PC-3 (cell line): ENCODE measurements around the gene TBC1D2B. TPM values are rescaled to one million over a fixed set of nuclear protein-coding genes. Genes with fewer than 3 reads are reported as not detected.
A peak's percentile ranks its signal among the peaks of the same experiment; 100 is the strongest.

Source experiments
- ATAC-seq: fragments of 200-7000 bp; cut with Tn5 transposase; 2 replicates; pipeline ENCODE4 v1.9.1; 2020; ENCODE audit warnings: mild to moderate bottlenecking, moderate library complexity
- BruUV-seq: library from RNA; stranded (reverse); fragments of 400-500 nt; replicated peaks from 2 replicates; lab custom pipeline; 2021; lab: Mats Ljungman, UMichigan
- CTCF ChIA-PET: fragments of 300-600 bp; sonication (Branson Sonifier 250); formaldehyde crosslinking; loops from one replicate; lab custom pipeline; 2022; ENCODE audit warnings: antibody characterized with exemption; lab: Charles Lee
- POLR2A ChIA-PET: fragments of 300-600 bp; sonication (Branson Sonifier 250); formaldehyde crosslinking; loops from one replicate; lab custom pipeline; 2022; ENCODE audit warnings: antibody characterized with exemption; ENCODE audit not compliant: unreplicated experiment; lab: Charles Lee
- DNase-seq: peaks from one replicate; pipeline ENCODE4 v3.0.0-alpha.2; 2015
- H2AFZ ChIP-seq: fragments of 300-600 bp; sonication (generic); 2 replicates; pipeline ENCODE4 v1.6.0; 2016; ENCODE audit warnings: antibody characterized with exemption, low read length
- H3F3A ChIP-seq: fragments of 300-600 bp; sonication (generic); one replicate; pipeline ENCODE4 v1.6.0; 2017; ENCODE audit warnings: antibody characterized with exemption, low read length, control low read depth, mild to moderate bottlenecking; ENCODE audit not compliant: unreplicated experiment
- H3K27ac ChIP-seq: fragments of 300-600 bp; sonication (generic); 2 replicates; pipeline ENCODE4 v1.5.1; 2016; ENCODE audit warnings: mild to moderate bottlenecking, low read length
- H3K27me3 ChIP-seq: fragments of 300-600 bp; sonication (generic); 2 replicates; pipeline ENCODE4 v1.6.1; 2016; ENCODE audit warnings: low read length, mixed read lengths
- H3K36me3 ChIP-seq: fragments of 300-600 bp; sonication (generic); 2 replicates; pipeline ENCODE4 v1.6.1; 2016; ENCODE audit warnings: low read depth, mixed run types, low read length, mixed read lengths
- H3K4me1 ChIP-seq: fragments of 300-600 bp; sonication (generic); 2 replicates; pipeline ENCODE4 v1.5.1; 2016; ENCODE audit warnings: low read length; ENCODE audit not compliant: insufficient read depth
- H3K4me2 ChIP-seq: fragments of 300-600 bp; sonication (generic); 2 replicates; pipeline ENCODE4 v1.6.0; 2016; ENCODE audit warnings: low read length
- H3K4me3 ChIP-seq: fragments of 300-600 bp; sonication (generic); 2 replicates; pipeline ENCODE4 v1.5.1; 2016; ENCODE audit warnings: mild to moderate bottlenecking, low read length, mixed read lengths
- H3K79me2 ChIP-seq: fragments of 300-600 bp; sonication (generic); 2 replicates; pipeline ENCODE4 v1.6.1; 2017; ENCODE audit warnings: low read length, mixed read lengths
- H3K9ac ChIP-seq: fragments of 300-600 bp; sonication (generic); 2 replicates; pipeline ENCODE4 v1.6.0; 2016; ENCODE audit warnings: mild to moderate bottlenecking, low read length
- H3K9me2 ChIP-seq: fragments of 300-600 bp; sonication (generic); replicated peaks from 2 replicates; pipeline ENCODE4 v1.6.1; 2016; ENCODE audit warnings: mixed run types, low read length, mixed read lengths
- H3K9me3 ChIP-seq: fragments of 300-600 bp; sonication (generic); 2 replicates; pipeline ENCODE4 v1.6.1; 2016; ENCODE audit warnings: low read length, mixed read lengths
- H4K20me1 ChIP-seq: fragments of 300-600 bp; sonication (generic); 2 replicates; pipeline ENCODE4 v1.6.1; 2016; ENCODE audit warnings: low read length, mixed read lengths
- CTCF ChIP-seq: fragments of 300-600 bp; sonication (generic); conservative IDR thresholded peaks from 2 replicates; pipeline ENCODE4 v1.5.1; 2017; ENCODE audit warnings: antibody characterized with exemption, low read depth, mild to moderate bottlenecking, low read length
- EZH2 ChIP-seq: fragments of 300-600 bp; sonication (generic); IDR thresholded peaks from one replicate; pipeline ENCODE4 v1.6.1; 2017; ENCODE audit warnings: antibody characterized with exemption, mild to moderate bottlenecking, low read length; ENCODE audit not compliant: unreplicated experiment
- EZH2phosphoT487 ChIP-seq: fragments of 300-600 bp; sonication (generic); IDR thresholded peaks from 2 replicates; pipeline ENCODE4 v1.6.1; 2018; ENCODE audit warnings: mild to moderate bottlenecking, antibody characterized with exemption, low read length, borderline replicate concordance
- intact Hi-C: fragments of 100-400 bp; cut with micrococcal nuclease; formaldehyde crosslinking; loops from 2 replicates; pipeline ENCODE4 v1.9.0; 2023
- total RNA-seq: library from RNA; depleted of rRNA; stranded (reverse); fragments of >200 nt; gene quantifications from 2 replicates; pipeline ENCODE4 v1.2.3, GENCODE V29; 2014

Gene TBC1D2B
- total RNA-seq, 1 experiment from 2014 or later: 19.0 TPM

DNA sequence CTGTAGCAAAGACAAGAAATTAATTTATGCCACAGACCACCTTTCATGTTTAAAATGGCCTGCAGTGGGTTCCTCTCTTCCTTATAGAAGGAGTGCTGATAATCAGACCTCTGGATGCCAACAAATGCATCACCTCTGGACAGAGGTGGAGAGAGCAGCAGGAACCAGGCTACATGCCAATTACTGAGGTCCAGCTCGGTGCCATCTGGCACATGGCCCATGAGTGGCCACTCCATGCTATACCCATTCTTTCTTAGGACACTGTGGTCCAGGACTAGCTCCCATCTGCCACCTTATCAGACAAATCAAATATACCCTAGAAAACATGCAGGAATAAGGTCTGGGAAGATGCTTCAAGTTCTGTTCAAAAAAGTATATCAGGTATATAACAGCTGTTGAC lies 60.7 kb downstream of the TBC1D2B start:
- H3K9me2 ChIP-seq: no peaks in the 10 kb centered on the region
- peaks cover 14% of the 10 kb centered on the region for H3K4me1 ChIP-seq
- peaks cover 3% of the 10 kb centered on the region; the same call in 1 of the 2 replicates for H3K36me3 ChIP-seq
- CTCF ChIA-PET: no interaction called here
- H3K4me2 ChIP-seq: no peak overlapping the region
- no peak overlapping the region for H2AFZ ChIP-seq
- POLR2A ChIA-PET: no interaction called here
- ATAC-seq (no peak), DNase-seq (no peak)
- no TSS peak for BruUV-seq
- H3K27ac ChIP-seq: no peak overlapping the region
- no peaks in the 10 kb centered on the region for H3K79me2 ChIP-seq
- TF ChIP-seq CTCF (no peak), EZH2 (no peak), EZH2phosphoT487 (no peak)
- no peaks in the 10 kb centered on the region for H3F3A ChIP-seq
- intact Hi-C loops: no loop called here
- no peak overlapping the region for H3K4me3 ChIP-seq
- H3K9ac ChIP-seq: no peak overlapping the region
- H3K27me3 ChIP-seq: no peaks in the 10 kb centered on the region
- no peaks in the 10 kb centered on the region for H3K9me3 ChIP-seq
- H4K20me1 ChIP-seq: no peaks in the 10 kb centered on the region

DNA sequence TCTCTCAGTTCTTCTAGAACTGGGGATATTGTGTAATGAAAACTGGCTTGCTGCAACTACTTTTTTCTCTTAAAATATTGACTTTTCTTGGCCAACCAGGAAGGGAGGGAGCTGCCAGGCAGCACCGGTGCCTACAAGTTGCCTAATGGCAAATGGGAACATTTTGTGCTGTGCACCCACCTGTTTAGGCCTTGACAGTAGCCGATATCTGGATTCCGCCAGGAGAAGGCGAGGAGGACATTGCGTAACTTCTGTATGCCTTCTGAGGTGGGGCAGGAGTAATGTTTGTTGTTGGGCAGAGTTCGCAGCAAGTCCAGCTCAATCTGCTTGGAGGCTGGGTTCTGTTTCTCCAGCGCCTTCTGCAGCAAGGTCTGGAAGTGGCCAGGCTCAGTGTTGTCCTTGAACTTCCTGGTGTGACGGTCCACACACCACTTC lies 64.9 kb downstream of the TBC1D2B start:
- H2AFZ ChIP-seq: no peak overlapping the region
- H3K9me3 ChIP-seq: no peaks in the 10 kb centered on the region
- H3K4me3 ChIP-seq: no peak overlapping the region
- peak overlapping the region; percentile 45 for H3K27ac ChIP-seq
- no TSS peak for BruUV-seq
- TF ChIP-seq EZH2phosphoT487 (no peak), CTCF (no peak), EZH2 (no peak)
- peak overlapping the region; percentile 45; the same call in 1 of the 2 replicates for H3K4me2 ChIP-seq
- peaks cover 3% of the 10 kb centered on the region; the same call in 1 of the 2 replicates for H3K36me3 ChIP-seq
- H3K9me2 ChIP-seq: no peaks in the 10 kb centered on the region
- POLR2A ChIA-PET: no interaction called here
- peaks cover 29% of the 10 kb centered on the region for H3K4me1 ChIP-seq
- no peaks in the 10 kb centered on the region for H3K79me2 ChIP-seq
- CTCF ChIA-PET: interaction anchor here (0.6 kb wide), 1 partner anchor 67 kb away, joined by 3 read pairs; no protein-coding TSS in a partner anchor
- intact Hi-C loops: no loop called here
- no peak overlapping the region for H3K9ac ChIP-seq
- DNase-seq (peak; percentile 62), ATAC-seq (no peak)
- H3K27me3 ChIP-seq: no peaks in the 10 kb centered on the region
- H4K20me1 ChIP-seq: no peaks in the 10 kb centered on the region
- H3F3A ChIP-seq: no peaks in the 10 kb centered on the region

GRCh38 chr15:78010067-78010466 lies 67.4 kb downstream of the TBC1D2B start:
- TF ChIP-seq EZH2phosphoT487 (no peak), EZH2 (no peak), CTCF (no peak)

More at GRCh38 chr15:78010067-78010466, 67.4 kb downstream of the TBC1D2B start:
- H3K4me3 ChIP-seq: no peak overlapping the region
- ATAC-seq (no peak), DNase-seq (no peak)
- no peaks in the 10 kb centered on the region for H3K79me2 ChIP-seq
- H2AFZ ChIP-seq: no peak overlapping the region
- H3K27ac ChIP-seq: no peak overlapping the region
- ChIA-PET CTCF (no interaction called here), POLR2A (no interaction called here)
- H3K4me2 ChIP-seq: no peak overlapping the region
- H3K27me3 ChIP-seq: no peaks in the 10 kb centered on the region
- no peaks in the 10 kb centered on the region for H3F3A ChIP-seq
- H3K9ac ChIP-seq: no peak overlapping the region
- intact Hi-C loops: no loop called here
- peaks cover 34% of the 10 kb centered on the region for H3K4me1 ChIP-seq
- peaks cover 3% of the 10 kb centered on the region; the same call in 1 of the 2 replicates for H3K36me3 ChIP-seq
- H4K20me1 ChIP-seq: no peaks in the 10 kb centered on the region
- H3K9me2 ChIP-seq: no peaks in the 10 kb centered on the region
- BruUV-seq: no TSS peak
- H3K9me3 ChIP-seq: no peaks in the 10 kb centered on the region
